ENCODE data around the gene CRACR2A.

CRACR2A gene

GRCh38 chr12:3686463-3686862 is 66.4 kb downstream of the CRACR2A start:
- no peak overlapping the region for H3K4me3 ChIP-seq (ENCODE audit: low read length)
- no peak for DNase-seq (ENCODE audit: low read depth)
- TF ChIP-seq, protein P1, sequence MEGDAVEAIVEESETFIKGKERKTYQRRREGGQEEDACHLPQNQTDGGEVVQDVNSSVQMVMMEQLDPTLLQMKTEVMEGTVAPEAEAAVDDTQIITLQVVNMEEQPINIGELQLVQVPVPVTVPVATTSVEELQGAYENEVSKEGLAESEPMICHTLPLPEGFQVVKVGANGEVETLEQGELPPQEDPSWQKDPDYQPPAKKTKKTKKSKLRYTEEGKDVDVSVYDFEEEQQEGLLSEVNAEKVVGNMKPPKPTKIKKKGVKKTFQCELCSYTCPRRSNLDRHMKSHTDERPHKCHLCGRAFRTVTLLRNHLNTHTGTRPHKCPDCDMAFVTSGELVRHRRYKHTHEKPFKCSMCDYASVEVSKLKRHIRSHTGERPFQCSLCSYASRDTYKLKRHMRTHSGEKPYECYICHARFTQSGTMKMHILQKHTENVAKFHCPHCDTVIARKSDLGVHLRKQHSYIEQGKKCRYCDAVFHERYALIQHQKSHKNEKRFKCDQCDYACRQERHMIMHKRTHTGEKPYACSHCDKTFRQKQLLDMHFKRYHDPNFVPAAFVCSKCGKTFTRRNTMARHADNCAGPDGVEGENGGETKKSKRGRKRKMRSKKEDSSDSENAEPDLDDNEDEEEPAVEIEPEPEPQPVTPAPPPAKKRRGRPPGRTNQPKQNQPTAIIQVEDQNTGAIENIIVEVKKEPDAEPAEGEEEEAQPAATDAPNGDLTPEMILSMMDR (IDR thresholded peaks at IDR 0.05; ENCODE audit: insufficient read depth, low read depth, low read length, missing control alignments), result no peak

- no peak for DNase-seq (ENCODE audit: low read depth)
- TF ChIP-seq, protein P1 (IDR thresholded peaks at IDR 0.05; ENCODE audit: insufficient read depth, low read depth, low read length, missing control alignments), result no peak
- no peak overlapping the region for H3K4me3 ChIP-seq (ENCODE audit: low read length)
Observed at GRCh38 chr12:3685830-3686229, 67.1 kb downstream of the CRACR2A start.

DNA sequence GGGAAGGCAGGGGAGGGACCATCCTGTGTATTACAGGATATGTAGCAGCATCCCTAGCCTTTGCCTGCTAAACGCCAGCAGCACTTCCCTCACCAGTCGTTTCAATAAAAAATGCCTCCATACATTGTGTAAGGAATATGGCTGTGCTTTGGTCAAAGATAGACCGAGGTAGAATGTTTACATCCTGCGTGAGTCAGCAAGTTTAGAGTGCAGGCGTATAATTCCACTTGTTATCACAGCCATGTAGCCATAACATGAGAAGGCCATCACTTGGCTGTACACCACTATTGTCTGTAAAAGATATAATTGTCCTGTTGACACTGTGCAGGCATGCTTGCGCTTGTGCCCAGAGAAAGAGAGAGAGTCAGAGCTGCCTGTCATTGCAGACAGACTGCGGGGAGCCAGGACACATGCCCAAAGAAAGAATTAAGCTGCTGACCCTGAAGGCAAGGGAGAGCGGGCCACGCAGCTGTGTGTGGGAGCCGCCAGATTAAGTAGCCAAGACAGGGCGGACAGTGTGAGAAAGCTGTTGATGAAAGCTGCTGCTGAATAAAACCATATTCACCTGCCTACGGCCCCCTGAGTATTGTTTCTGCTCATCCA is 68.4 kb downstream of the CRACR2A start:
- peak; percentile 21 for DNase-seq (ENCODE audit: low read depth)
- H3K4me3 ChIP-seq (ENCODE audit: low read length), result no peak overlapping the region
- TF ChIP-seq, protein P1 (IDR thresholded peaks at IDR 0.05; ENCODE audit: insufficient read depth, low read depth, low read length, missing control alignments), result no peak

- peak; percentile 64 for DNase-seq (ENCODE audit: low read depth)
- TF ChIP-seq, protein P1 (IDR thresholded peaks at IDR 0.05; ENCODE audit: insufficient read depth, low read depth, low read length, missing control alignments), result no peak
- no peak overlapping the region for H3K4me3 ChIP-seq (ENCODE audit: low read length)
Observed at GRCh38 chr12:3683670-3684069, 69.2 kb downstream of the CRACR2A start.

DNA sequence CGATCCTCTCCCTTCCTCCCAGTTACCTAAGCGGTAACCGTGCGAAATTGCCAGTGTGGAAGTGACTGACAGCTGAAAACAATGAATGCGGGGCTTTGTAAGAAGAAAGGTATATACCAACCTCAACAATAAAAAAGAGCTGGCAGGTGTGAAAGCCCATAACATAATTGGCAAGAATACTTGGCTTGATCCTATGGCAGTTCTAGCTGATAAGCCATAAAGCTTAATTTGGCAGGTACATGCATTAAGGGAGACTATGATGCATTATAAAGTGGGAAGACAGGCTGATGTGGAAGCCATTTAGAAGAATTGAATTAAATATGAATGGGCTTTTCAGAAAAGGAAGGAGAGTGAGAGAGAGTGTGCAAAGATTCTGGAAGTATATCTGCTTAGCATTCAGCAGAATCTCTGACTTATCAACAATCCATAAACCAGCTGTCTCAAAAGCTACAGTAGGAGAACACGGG is 71.3 kb downstream of the CRACR2A start:
- no peak overlapping the region for H3K4me3 ChIP-seq (ENCODE audit: low read length)
- TF ChIP-seq, protein P1 (IDR thresholded peaks at IDR 0.05; ENCODE audit: insufficient read depth, low read depth, low read length, missing control alignments), result no peak
- DNase-seq (ENCODE audit: low read depth), result no peak

DNA sequence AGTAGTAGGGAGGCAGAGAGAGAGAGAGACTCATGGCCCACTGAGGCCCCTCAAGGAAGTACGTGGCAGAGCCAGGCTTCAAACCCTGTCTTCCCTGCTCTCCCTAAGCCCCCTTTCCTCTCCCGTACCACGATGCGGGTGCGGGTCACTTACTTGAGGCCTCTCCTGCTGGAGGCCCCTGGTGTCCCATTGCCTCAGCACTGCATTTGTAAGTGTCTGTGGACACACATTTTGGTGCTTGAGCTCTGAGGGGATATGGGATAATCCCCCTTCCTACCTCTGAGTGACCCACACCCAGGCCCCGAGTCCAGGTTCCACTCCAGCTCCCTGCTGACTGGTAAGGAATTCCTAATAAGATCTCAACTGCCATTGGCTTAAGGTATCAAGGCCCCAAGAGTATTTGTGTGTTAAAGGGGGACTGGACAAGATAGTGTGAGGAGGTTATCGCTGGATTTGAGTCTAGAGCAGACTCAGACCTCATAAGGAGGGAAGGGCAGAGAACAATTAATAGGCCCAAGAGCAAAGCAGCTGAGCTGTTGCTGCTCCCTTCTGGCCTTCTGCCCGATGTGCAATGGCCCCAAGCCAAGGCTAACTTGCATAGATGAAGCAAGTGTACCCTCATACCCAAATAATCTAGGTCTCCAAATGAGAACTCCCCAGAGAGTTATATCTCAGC is 71.9 kb downstream of the CRACR2A start:
- H3K4me3 ChIP-seq (ENCODE audit: low read length), result no peak overlapping the region
- peak; percentile 39 for DNase-seq (ENCODE audit: low read depth)
- TF ChIP-seq, protein P1 (IDR thresholded peaks at IDR 0.05; ENCODE audit: insufficient read depth, low read depth, low read length, missing control alignments), result peak; percentile 50

All from epithelial cell of esophagus (primary cell).